K562 (cell line): ENCODE data around the gene SFMBT2.

Source experiments
- ETV6 ChIP-seq, 3 experiments: fragments of 150-350 bp in 1 of 3; sonication (generic) in 1 of 3; formaldehyde crosslinking in 1 of 3; IDR thresholded peaks; 2 replicates each; pipeline versions ENCODE4 v1.6.1 to v1.8.0; 2014 to 2022; ENCODE audit warnings: borderline replicate concordance in 2 of 3, low read depth in 2 of 3, antibody characterized with exemption in 1 of 3, low read length in 1 of 3, mild to moderate bottlenecking in 1 of 3, missing genetic modification reagents in 1 of 3
- TCF7 ChIP-seq: sonication (generic); IDR thresholded peaks from 2 replicates; pipeline ENCODE4 v1.6.1; 2016; ENCODE audit warnings: antibody characterized with exemption, borderline replicate concordance
- TCFL5 ChIP-seq: fragments of 250-450 bp; sonication (Bioruptor Pico); conservative IDR thresholded peaks from 2 replicates; pipeline ENCODE4 v1.6.1; 2021; ENCODE audit warnings: mild to moderate bottlenecking, moderate library complexity, matching md5 sums
- ZNF197 ChIP-seq: fragments of 200-800 bp; sonication (Bioruptor generic); IDR thresholded peaks from 2 replicates; pipeline ENCODE4 v1.6.1; 2016; ENCODE audit warnings: low read depth, missing genetic modification characterization, missing compliant biosample characterization
- TF ChIP-seq, protein P1 (sequence below): fragments of 450-650 bp; IDR thresholded peaks from 2 replicates; pipeline ENCODE4 v1.7.1; 2018; ENCODE audit warnings: mild to moderate bottlenecking, low read depth; ENCODE audit not compliant: partially characterized antibody

DNA sequence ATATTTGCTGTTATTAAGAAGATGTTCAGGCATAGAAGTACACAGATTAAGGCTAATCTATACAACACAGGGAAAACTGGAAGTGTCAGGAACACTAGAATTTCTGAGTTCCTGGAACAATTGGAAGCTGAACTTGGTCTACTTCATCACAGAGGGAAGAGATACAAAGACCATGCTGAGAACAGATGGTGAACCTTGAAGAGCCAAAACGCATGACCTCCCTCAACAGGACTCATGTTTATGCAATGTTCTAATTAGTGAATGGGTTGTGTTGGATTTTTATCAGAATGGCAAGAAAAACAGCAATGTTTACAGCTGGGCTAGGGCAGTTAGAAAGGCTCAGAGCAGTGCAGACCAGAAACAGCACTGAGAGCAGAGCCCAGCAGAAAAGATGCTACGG is 94.9 kb downstream of the SFMBT2 start:
- no peak for TF ChIP-seq TCFL5 (CRISPR knock-in tag)
- TF ChIP-seq ETV6 (IDR thresholded peaks at IDR 0.05; ENCODE audit: borderline replicate concordance in 1 of 2, low read depth in 2 of 2, low read length in 1 of 2), result no peak
- TF ChIP-seq ETV6 (CRISPR knock-in tag; IDR thresholded peaks at IDR 0.05; ENCODE audit: borderline replicate concordance), result no peak
- TF ChIP-seq ZNF197 (CRISPR knock-in tag), result no peak
- no peak for TF ChIP-seq TCF7
- TF ChIP-seq, protein P1, sequence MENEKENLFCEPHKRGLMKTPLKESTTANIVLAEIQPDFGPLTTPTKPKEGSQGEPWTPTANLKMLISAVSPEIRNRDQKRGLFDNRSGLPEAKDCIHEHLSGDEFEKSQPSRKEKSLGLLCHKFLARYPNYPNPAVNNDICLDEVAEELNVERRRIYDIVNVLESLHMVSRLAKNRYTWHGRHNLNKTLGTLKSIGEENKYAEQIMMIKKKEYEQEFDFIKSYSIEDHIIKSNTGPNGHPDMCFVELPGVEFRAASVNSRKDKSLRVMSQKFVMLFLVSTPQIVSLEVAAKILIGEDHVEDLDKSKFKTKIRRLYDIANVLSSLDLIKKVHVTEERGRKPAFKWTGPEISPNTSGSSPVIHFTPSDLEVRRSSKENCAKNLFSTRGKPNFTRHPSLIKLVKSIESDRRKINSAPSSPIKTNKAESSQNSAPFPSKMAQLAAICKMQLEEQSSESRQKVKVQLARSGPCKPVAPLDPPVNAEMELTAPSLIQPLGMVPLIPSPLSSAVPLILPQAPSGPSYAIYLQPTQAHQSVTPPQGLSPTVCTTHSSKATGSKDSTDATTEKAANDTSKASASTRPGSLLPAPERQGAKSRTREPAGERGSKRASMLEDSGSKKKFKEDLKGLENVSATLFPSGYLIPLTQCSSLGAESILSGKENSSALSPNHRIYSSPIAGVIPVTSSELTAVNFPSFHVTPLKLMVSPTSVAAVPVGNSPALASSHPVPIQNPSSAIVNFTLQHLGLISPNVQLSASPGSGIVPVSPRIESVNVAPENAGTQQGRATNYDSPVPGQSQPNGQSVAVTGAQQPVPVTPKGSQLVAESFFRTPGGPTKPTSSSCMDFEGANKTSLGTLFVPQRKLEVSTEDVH, result no peak
